H1 (cell line): ENCODE data around the gene PRG3. TPM values are rescaled to one million over a fixed set of nuclear protein-coding genes. Genes with fewer than 3 reads are reported as not detected.

Experiments
- CTCF ChIA-PET: fragments of 300-600 bp; sonication (Branson Sonifier 250); formaldehyde crosslinking; loops from one replicate; lab custom pipeline; 2021; ENCODE audit not compliant: partially characterized antibody; lab: Charles Lee
- POLR2A ChIA-PET: fragments of 300-600 bp; sonication (Branson Sonifier 250); formaldehyde crosslinking; loops from one replicate; lab custom pipeline; 2021; ENCODE audit warnings: inconsistent platforms; ENCODE audit not compliant: partially characterized antibody; lab: Charles Lee
- DNase-seq, 2 experiments: peaks; one replicate each; pipeline versions ENCODE4 v3.0.0 to v3.0.0-alpha.2; 2010 to 2022; ENCODE audit warnings: low spot score in 2 of 2, low read depth in 1 of 2, mixed read lengths in 1 of 2
- FAIRE-seq: peaks from 2 replicates; lab custom pipeline; 2011; peaks lifted over from hg19 to GRCh38; lab: Jason Lieb, UNC
- H2AFZ ChIP-seq: 2 replicates; pipeline ENCODE4 v1.8.1; 2012; ENCODE audit warnings: low read length, inconsistent platforms
- H2AK5ac ChIP-seq: 2 replicates; pipeline ENCODE4 v1.6.1; 2013; ENCODE audit warnings: low read depth, low read length
- H2BK120ac ChIP-seq: replicated peaks from 2 replicates; pipeline ENCODE3; 2013; ENCODE audit warnings: low read depth, low read length, inconsistent platforms
- H2BK12ac ChIP-seq: 2 replicates; pipeline ENCODE4 v1.6.1; 2013; ENCODE audit warnings: low read depth, low read length
- H2BK15ac ChIP-seq: 2 replicates; pipeline ENCODE4 v1.6.1; 2013; ENCODE audit warnings: low read length
- H2BK20ac ChIP-seq: 2 replicates; pipeline ENCODE4 v1.6.1; 2013; ENCODE audit warnings: low read length
- H2BK5ac ChIP-seq: 2 replicates; pipeline ENCODE4 v1.6.1; 2013; ENCODE audit warnings: low read depth, low read length
- H3K14ac ChIP-seq: 2 replicates; pipeline ENCODE4 v1.6.1; 2013; ENCODE audit warnings: inconsistent platforms; ENCODE audit not compliant: insufficient read length
- H3K18ac ChIP-seq: 2 replicates; pipeline ENCODE4 v1.6.1; 2013; ENCODE audit warnings: low read length; ENCODE audit errors: extremely low read depth
- H3K23ac ChIP-seq: 2 replicates; pipeline ENCODE4 v1.6.1; 2013; ENCODE audit warnings: inconsistent platforms; ENCODE audit not compliant: insufficient read length
- H3K23me2 ChIP-seq: 2 replicates; pipeline ENCODE4 v1.6.1; 2013; ENCODE audit warnings: low read depth, low read length
- H3K27ac ChIP-seq: 2 replicates; pipeline ENCODE4 v1.6.1; 2011; ENCODE audit warnings: low read depth, low read length, inconsistent platforms
- H3K27me3 ChIP-seq, 4 experiments: replicated peaks in 1 of 4; 1 replicate in 1 of 4; 2 replicates in 3 of 4; pipeline versions ENCODE4 v1.6.1 to v1.8.1; 2011 to 2013; ENCODE audit warnings: low read length in 3 of 4, mild to moderate bottlenecking in 3 of 4, inconsistent platforms in 2 of 4, mixed read lengths in 2 of 4, moderate library complexity in 1 of 4; ENCODE audit not compliant: control insufficient read depth in 3 of 4, insufficient read depth in 3 of 4; ENCODE audit errors: extremely low read depth in 1 of 4
- H3K36me3 ChIP-seq, 4 experiments: 2 replicates each; pipeline versions ENCODE4 v1.6.1 to v1.8.1; 2011 to 2013; ENCODE audit warnings: mild to moderate bottlenecking in 4 of 4, low read length in 3 of 4, moderate library complexity in 2 of 4, control low read depth in 1 of 4, inconsistent platforms in 1 of 4; ENCODE audit not compliant: insufficient read depth in 4 of 4, control insufficient read depth in 2 of 4
- H3K4ac ChIP-seq: replicated peaks from 2 replicates; pipeline ENCODE3; 2013; ENCODE audit warnings: low read length, low read depth, mixed read lengths, inconsistent platforms; ENCODE audit not compliant: insufficient read length
- H3K4me1 ChIP-seq, 4 experiments: replicated peaks in 1 of 4; 1 replicate in 1 of 4; 2 replicates in 3 of 4; pipeline versions ENCODE4 v1.6.1 to v1.8.1; 2011 to 2013; ENCODE audit warnings: low read length in 3 of 4, inconsistent platforms in 2 of 4, mixed read lengths in 1 of 4; ENCODE audit not compliant: insufficient read depth in 4 of 4, control insufficient read depth in 3 of 4
- H3K4me2 ChIP-seq, 2 experiments: 2 replicates each; pipeline versions ENCODE4 v1.6.1 to v1.8.1; 2011 to 2013; ENCODE audit warnings: low read depth in 2 of 2, low read length in 2 of 2, control low read depth in 1 of 2, inconsistent platforms in 1 of 2, mild to moderate bottlenecking in 1 of 2; ENCODE audit not compliant: insufficient read depth in 1 of 2
- H3K4me3 ChIP-seq, 4 experiments: fragments of 200-600, 300-600 bp in 1 of 4; sonication (generic), shearing (Covaris generic), sonication (Bioruptor Twin) in 1 of 4; 2 replicates each; pipeline versions ENCODE4 v1.5.1 to v1.8.1; 2011 to 2016; ENCODE audit warnings: low read length in 4 of 4, low read depth in 3 of 4, control low read depth in 2 of 4, inconsistent platforms in 2 of 4, mild to moderate bottlenecking in 2 of 4, mixed read lengths in 1 of 4, moderate library complexity in 1 of 4; ENCODE audit not compliant: insufficient read depth in 2 of 4; ENCODE audit errors: extremely low read depth in 1 of 4
- H3K56ac ChIP-seq: replicated peaks from 2 replicates; pipeline ENCODE3; 2013; ENCODE audit warnings: low read depth, mild to moderate bottlenecking, mixed read lengths, low read length, inconsistent platforms; ENCODE audit not compliant: insufficient read length
- H3K79me1 ChIP-seq: 2 replicates; pipeline ENCODE4 v1.6.1; 2013; ENCODE audit warnings: low read depth, low read length, control low read depth
- H3K79me2 ChIP-seq, 2 experiments: 2 replicates each; pipeline versions ENCODE4 v1.6.1 to v1.8.1; 2012 to 2013; ENCODE audit warnings: low read length in 2 of 2, mild to moderate bottlenecking in 2 of 2, inconsistent platforms in 1 of 2; ENCODE audit not compliant: insufficient read depth in 2 of 2, control insufficient read depth in 1 of 2
- H3K9ac ChIP-seq, 4 experiments: replicated peaks in 1 of 4; 1 replicate in 1 of 4; 2 replicates in 3 of 4; pipeline versions ENCODE4 v1.6.1 to v1.8.1; 2011 to 2013; ENCODE audit warnings: low read depth in 3 of 4, low read length in 3 of 4, control low read depth in 2 of 4, mild to moderate bottlenecking in 2 of 4, moderate library complexity in 2 of 4, inconsistent platforms in 1 of 4; ENCODE audit errors: extremely low read depth in 1 of 4
- H3K9me3 ChIP-seq, 2 experiments: 2 replicates each; pipeline versions ENCODE4 v1.6.1 to v1.8.1; 2012 to 2013; ENCODE audit warnings: mild to moderate bottlenecking in 2 of 2, moderate library complexity in 2 of 2, control low read depth in 1 of 2, inconsistent platforms in 1 of 2, low read depth in 1 of 2, low read length in 1 of 2, mixed read lengths in 1 of 2; ENCODE audit not compliant: insufficient read depth in 2 of 2
- H4K20me1 ChIP-seq, 2 experiments: replicated peaks in 1 of 2; 2 replicates each; pipeline versions ENCODE3 to v1.8.1; 2011 to 2013; ENCODE audit warnings: inconsistent platforms in 2 of 2, low read length in 2 of 2, mild to moderate bottlenecking in 1 of 2; ENCODE audit not compliant: insufficient read depth in 2 of 2, control insufficient read depth in 1 of 2
- H4K5ac ChIP-seq: 2 replicates; pipeline ENCODE4 v1.6.1; 2013; ENCODE audit warnings: low read length, low read depth, mixed read lengths, inconsistent platforms; ENCODE audit not compliant: insufficient read length
- H4K8ac ChIP-seq: 2 replicates; pipeline ENCODE4 v1.8.0; 2013; ENCODE audit warnings: mild to moderate bottlenecking, moderate library complexity, low read length, inconsistent platforms; ENCODE audit not compliant: insufficient read depth; ENCODE audit errors: extremely low read depth
- H4K91ac ChIP-seq: replicated peaks from 2 replicates; pipeline ENCODE3; 2013; ENCODE audit warnings: low read length, mixed read lengths, inconsistent platforms; ENCODE audit not compliant: insufficient read length
- SAP30 ChIP-seq: fragments of 300-600 bp; sonication (generic); IDR thresholded peaks from 2 replicates; pipeline ENCODE4 v1.7.1; 2012; ENCODE audit warnings: low read length, moderate library complexity, mild to moderate bottlenecking, inconsistent platforms; ENCODE audit not compliant: insufficient read depth, insufficient replicate concordance
- SUZ12 ChIP-seq: fragments of 200-600 bp; sonication (generic); IDR thresholded peaks from 2 replicates; pipeline ENCODE4 v1.6.1; 2012; ENCODE audit warnings: mild to moderate bottlenecking, inconsistent platforms, low read length, moderate library complexity, mixed read lengths
- WGBS, 2 experiments: shearing (Covaris generic) in 1 of 2; methylation state at CpG; one replicate each; pipeline versions ENCODE4 v1.1.6 to v1.1.7; 2013 to 2015; ENCODE audit warnings: low lambda C conversion rate in 2 of 2, mixed read lengths in 2 of 2, inconsistent platforms in 1 of 2, low coverage in 1 of 2, missing lambda C conversion rate in 1 of 2; ENCODE audit not compliant: insufficient replicate concordance in 2 of 2, insufficient coverage in 1 of 2, insufficient read length in 1 of 2; ENCODE audit errors: extremely low coverage in 1 of 2, missing lambda C conversion rate in 1 of 2; 5-methylcytosine and 5-hydroxymethylcytosine counted together
- polyA plus RNA-seq, 7 experiments: library from polyadenylated mRNA; depleted of rRNA in 3 of 7; stranded (reverse) in 5 of 7; unstranded in 2 of 7; fragments of >200 nt in 5 of 7; fragments of 200-250 nt in 2 of 7; gene quantifications; 1 replicate in 5 of 7; 2 replicates in 1 of 7; 4 replicates in 1 of 7; pipeline versions ENCODE4 v1.2.1 to v1.2.3, GENCODE V29; 2011 to 2013; ENCODE audit warnings: missing spikeins in 2 of 7, mixed read lengths in 2 of 7
- total RNA-seq: library from RNA; stranded (reverse); fragmentation: NEBNext Ultra II Directional; extraction: Animal tissue kit (Norgen Biotek cat#: 25700); gene quantifications from 2 replicates; pipeline ENCODE4 v1.2.1, GENCODE V29; 2021
- TF ChIP-seq, protein P1 (sequence below): IDR thresholded peaks from 2 replicates; pipeline ENCODE4 v1.6.1; 2012; ENCODE audit warnings: inconsistent platforms

Gene PRG3
- total and polyA plus RNA-seq, 2 of the 8 experiments (the other 6 are each of a cell fraction or from before 2014, with no cell fraction given) = not detected

DNA sequence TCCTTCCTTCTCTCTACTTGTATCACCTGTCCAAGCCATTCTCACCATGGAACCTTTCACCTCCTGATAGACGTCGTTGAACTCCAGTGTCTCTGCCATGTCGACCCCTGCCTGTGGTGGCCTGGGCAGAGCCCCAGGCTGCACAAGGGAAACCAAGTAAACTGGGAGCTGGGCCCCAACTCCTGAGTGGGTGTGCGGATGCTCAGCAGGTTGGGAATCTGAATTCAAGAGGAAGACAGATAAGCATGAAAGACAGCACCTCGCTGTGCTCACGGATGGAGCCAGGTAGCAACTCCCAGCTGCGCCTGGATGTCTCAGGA lies 46.0 kb downstream of the PRG3 start:
- Histone ChIP-seq H2BK15ac (no peak overlapping the region), H3K27ac (peak overlapping the region; percentile 9; the same call in 1 of the 2 replicates), H4K91ac (no peak overlapping the region), H3K14ac (no peak overlapping the region), H3K4me3 (peak overlapping the region; percentile 71 to 96 (median 81)), H2AFZ (no peak overlapping the region), H3K9me3 (no peaks in the 10 kb centered on the region), H3K79me2 (peaks cover 12 to 29% of the 10 kb centered on the region in 2 experiments), H2BK20ac (no peak overlapping the region), H3K4me2 (peak overlapping the region; percentile 80 to 94), H3K56ac (peak overlapping the region; percentile 35), H2BK120ac (no peak overlapping the region), H2BK5ac (peak overlapping the region; percentile 66; the same call in 1 of the 2 replicates), H3K36me3 (peaks cover 34 to 45% (median 40%) of the 10 kb centered on the region in 4 experiments), H3K23ac (no peak overlapping the region), H3K4me1 (peaks cover 3 to 8% (median 5%) of the 10 kb centered on the region in 4 experiments; a peak in 6 of 7 replicates), H2AK5ac (no peak overlapping the region), H4K5ac (no peak overlapping the region), H3K4ac (no peak overlapping the region), H3K23me2 (peaks cover 4% of the 10 kb centered on the region), H2BK12ac (no peak overlapping the region), H3K18ac (peak overlapping the region; percentile 63; the same call in 1 of the 2 replicates), H4K20me1 (peaks cover 2 to 7% of the 10 kb centered on the region in 2 experiments), H3K79me1 (peaks cover 8% of the 10 kb centered on the region), H4K8ac (no peak overlapping the region), H3K9ac (peak overlapping the region; percentile 66 to 93 (median 69)), H3K27me3 (peaks cover 0 to 5% (median 2%) of the 10 kb centered on the region in 4 experiments; a peak in 2 of 7 replicates)
- FAIRE-seq (no peak), DNase-seq (no peak)
- TF ChIP-seq SAP30 (peak; percentile 37), SUZ12 (no peak)
- TF ChIP-seq, protein P1, sequence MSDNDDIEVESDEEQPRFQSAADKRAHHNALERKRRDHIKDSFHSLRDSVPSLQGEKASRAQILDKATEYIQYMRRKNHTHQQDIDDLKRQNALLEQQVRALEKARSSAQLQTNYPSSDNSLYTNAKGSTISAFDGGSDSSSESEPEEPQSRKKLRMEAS = no peak
- WGBS, 2 experiments = 27% methylated on average over 7 of the region's 7 CpGs; no CpG with 5 or more reads in 1 of the 2 experiments
- POLR2A ChIA-PET = interaction anchor here (1.0 to 45.7 kb wide), 10 partner anchors 10 to 311 kb away, joined by 3 to 1279 read pairs (median 3); partner anchors contain the start of gene TNKS1BP1
- CTCF ChIA-PET = interaction anchor here (1.0 to 2.2 kb wide), 3 partner anchors 9 to 380 kb away, joined by 3 to 6 read pairs (median 4); partner anchors contain the start of gene TNKS1BP1
